ENCODE data around the gene PRDM16.

The PRDM16 gene

GRCh38 chr1:3067671-3068563 is 1.1 kb upstream of the PRDM16 start:
- Histone ChIP-seq H3K36me3 (ENCODE audit: control insufficient read depth, insufficient read depth, low read length) (no peaks in the 10 kb centered on the region), H3K27me3 (replicated peaks; ENCODE audit: control insufficient read depth, insufficient read depth, low read length, poor library complexity, severe bottlenecking) (peaks cover 37% of the 10 kb centered on the region), H3K27ac (ENCODE audit: insufficient read depth, low read length, poor library complexity, severe bottlenecking) (no peak overlapping the region), H3K4me1 (ENCODE audit: control insufficient read depth, insufficient read depth, low read length, poor library complexity, severe bottlenecking) (peaks cover 11% of the 10 kb centered on the region), H3K4me3 (ENCODE audit: insufficient read depth, low read depth, low read length, poor library complexity, severe bottlenecking) (no peak overlapping the region), H3K9me3 (ENCODE audit: control insufficient read depth, low read length) (no peaks in the 10 kb centered on the region)
- DNase-seq: no peak

GRCh38 chr1:3069491-3070308 is 697 bp downstream of the PRDM16 start:
- Histone ChIP-seq H3K9me3 (ENCODE audit: control insufficient read depth, low read length) (no peaks in the 10 kb centered on the region), H3K27me3 (replicated peaks; ENCODE audit: control insufficient read depth, insufficient read depth, low read length, poor library complexity, severe bottlenecking) (peaks cover 40% of the 10 kb centered on the region), H3K4me3 (ENCODE audit: insufficient read depth, low read depth, low read length, poor library complexity, severe bottlenecking) (peak overlapping the region; percentile 52), H3K27ac (ENCODE audit: insufficient read depth, low read length, poor library complexity, severe bottlenecking) (no peak overlapping the region), H3K36me3 (ENCODE audit: control insufficient read depth, insufficient read depth, low read length) (no peaks in the 10 kb centered on the region), H3K4me1 (ENCODE audit: control insufficient read depth, insufficient read depth, low read length, poor library complexity, severe bottlenecking) (peaks cover 11% of the 10 kb centered on the region)
- DNase-seq: no peak

GRCh38 chr1:3070309-3070643 is 1.3 kb downstream of the PRDM16 start:
- no peak for DNase-seq
- Histone ChIP-seq H3K9me3 (ENCODE audit: control insufficient read depth, low read length) (no peaks in the 10 kb centered on the region), H3K27ac (ENCODE audit: insufficient read depth, low read length, poor library complexity, severe bottlenecking) (no peak overlapping the region), H3K36me3 (ENCODE audit: control insufficient read depth, insufficient read depth, low read length) (no peaks in the 10 kb centered on the region), H3K4me3 (ENCODE audit: insufficient read depth, low read depth, low read length, poor library complexity, severe bottlenecking) (no peak overlapping the region), H3K4me1 (ENCODE audit: control insufficient read depth, insufficient read depth, low read length, poor library complexity, severe bottlenecking) (peaks cover 11% of the 10 kb centered on the region), H3K27me3 (replicated peaks; ENCODE audit: control insufficient read depth, insufficient read depth, low read length, poor library complexity, severe bottlenecking) (peaks cover 40% of the 10 kb centered on the region)

- Histone ChIP-seq H3K36me3 (ENCODE audit: control insufficient read depth, insufficient read depth, low read length) (no peaks in the 10 kb centered on the region), H3K27ac (ENCODE audit: insufficient read depth, low read length, poor library complexity, severe bottlenecking) (no peak overlapping the region), H3K4me3 (ENCODE audit: insufficient read depth, low read depth, low read length, poor library complexity, severe bottlenecking) (no peak overlapping the region), H3K9me3 (ENCODE audit: control insufficient read depth, low read length) (no peaks in the 10 kb centered on the region), H3K27me3 (replicated peaks; ENCODE audit: control insufficient read depth, insufficient read depth, low read length, poor library complexity, severe bottlenecking) (peaks cover 40% of the 10 kb centered on the region), H3K4me1 (ENCODE audit: control insufficient read depth, insufficient read depth, low read length, poor library complexity, severe bottlenecking) (peaks cover 11% of the 10 kb centered on the region)
- no peak for DNase-seq
These were observed 1.9 kb downstream of the PRDM16 start for GRCh38 chr1:3070644-3071564.

- H3K4me1 ChIP-seq (ENCODE audit: control insufficient read depth, insufficient read depth, low read length, poor library complexity, severe bottlenecking): peaks cover 11% of the 10 kb centered on the region
- no peak overlapping the region for H3K4me3 ChIP-seq (ENCODE audit: insufficient read depth, low read depth, low read length, poor library complexity, severe bottlenecking)
- H3K27me3 ChIP-seq (replicated peaks; ENCODE audit: control insufficient read depth, insufficient read depth, low read length, poor library complexity, severe bottlenecking): peaks cover 37% of the 10 kb centered on the region
- H3K27ac ChIP-seq (ENCODE audit: insufficient read depth, low read length, poor library complexity, severe bottlenecking): no peak overlapping the region
- no peak for DNase-seq
- H3K36me3 ChIP-seq (ENCODE audit: control insufficient read depth, insufficient read depth, low read length): no peaks in the 10 kb centered on the region
- no peaks in the 10 kb centered on the region for H3K9me3 ChIP-seq (ENCODE audit: control insufficient read depth, low read length)
These were observed 2.8 kb downstream of the PRDM16 start for GRCh38 chr1:3071565-3072390.

- DNase-seq: no peak
- Histone ChIP-seq H3K27ac (ENCODE audit: insufficient read depth, low read length, poor library complexity, severe bottlenecking) (no peak overlapping the region), H3K4me1 (ENCODE audit: control insufficient read depth, insufficient read depth, low read length, poor library complexity, severe bottlenecking) (peaks cover 11% of the 10 kb centered on the region), H3K9me3 (ENCODE audit: control insufficient read depth, low read length) (no peaks in the 10 kb centered on the region), H3K4me3 (ENCODE audit: insufficient read depth, low read depth, low read length, poor library complexity, severe bottlenecking) (no peak overlapping the region), H3K36me3 (ENCODE audit: control insufficient read depth, insufficient read depth, low read length) (no peaks in the 10 kb centered on the region), H3K27me3 (replicated peaks; ENCODE audit: control insufficient read depth, insufficient read depth, low read length, poor library complexity, severe bottlenecking) (peaks cover 31% of the 10 kb centered on the region)
These were observed 3.6 kb downstream of the PRDM16 start for GRCh38 chr1:3072391-3073185.

GRCh38 chr1:3073186-3073488 is 4.1 kb downstream of the PRDM16 start:
- Histone ChIP-seq H3K27me3 (replicated peaks; ENCODE audit: control insufficient read depth, insufficient read depth, low read length, poor library complexity, severe bottlenecking) (peaks cover 26% of the 10 kb centered on the region), H3K36me3 (ENCODE audit: control insufficient read depth, insufficient read depth, low read length) (no peaks in the 10 kb centered on the region), H3K4me1 (ENCODE audit: control insufficient read depth, insufficient read depth, low read length, poor library complexity, severe bottlenecking) (peaks cover 7% of the 10 kb centered on the region), H3K4me3 (ENCODE audit: insufficient read depth, low read depth, low read length, poor library complexity, severe bottlenecking) (no peak overlapping the region), H3K9me3 (ENCODE audit: control insufficient read depth, low read length) (no peaks in the 10 kb centered on the region), H3K27ac (ENCODE audit: insufficient read depth, low read length, poor library complexity, severe bottlenecking) (no peak overlapping the region)
- no peak for DNase-seq

GRCh38 chr1:3073489-3074296 is 4.7 kb downstream of the PRDM16 start:
- H3K4me3 ChIP-seq (ENCODE audit: insufficient read depth, low read depth, low read length, poor library complexity, severe bottlenecking): no peak overlapping the region

More at GRCh38 chr1:3073489-3074296, 4.7 kb downstream of the PRDM16 start:
- no peaks in the 10 kb centered on the region for H3K9me3 ChIP-seq (ENCODE audit: control insufficient read depth, low read length)
- peaks cover 4% of the 10 kb centered on the region for H3K4me1 ChIP-seq (ENCODE audit: control insufficient read depth, insufficient read depth, low read length, poor library complexity, severe bottlenecking)
- peaks cover 23% of the 10 kb centered on the region for H3K27me3 ChIP-seq (replicated peaks; ENCODE audit: control insufficient read depth, insufficient read depth, low read length, poor library complexity, severe bottlenecking)
- DNase-seq: no peak
- no peak overlapping the region for H3K27ac ChIP-seq (ENCODE audit: insufficient read depth, low read length, poor library complexity, severe bottlenecking)
- no peaks in the 10 kb centered on the region for H3K36me3 ChIP-seq (ENCODE audit: control insufficient read depth, insufficient read depth, low read length)

Measured in effector memory CD4-positive, alpha-beta T cell (primary cell).